Retinal pigment epithelial cell (primary cell): ENCODE measurements around the gene DAZAP1.

ENCODE experiments used
- DNase-seq: peaks from one replicate; pipeline ENCODE4 v3.0.0-alpha.2; 2010; ENCODE audit warnings: low read depth
- H3K4me3 ChIP-seq: 2 replicates; pipeline ENCODE4 v1.5.1; 2011; ENCODE audit warnings: mild to moderate bottlenecking, low read length, control low read depth, moderate library complexity
- TF ChIP-seq, protein P1 (sequence below): conservative IDR thresholded peaks from 2 replicates; pipeline ENCODE4 v1.5.1; 2011; ENCODE audit warnings: low read depth, low read length, control low read depth, inconsistent platforms

The DAZAP1 gene

DNA sequence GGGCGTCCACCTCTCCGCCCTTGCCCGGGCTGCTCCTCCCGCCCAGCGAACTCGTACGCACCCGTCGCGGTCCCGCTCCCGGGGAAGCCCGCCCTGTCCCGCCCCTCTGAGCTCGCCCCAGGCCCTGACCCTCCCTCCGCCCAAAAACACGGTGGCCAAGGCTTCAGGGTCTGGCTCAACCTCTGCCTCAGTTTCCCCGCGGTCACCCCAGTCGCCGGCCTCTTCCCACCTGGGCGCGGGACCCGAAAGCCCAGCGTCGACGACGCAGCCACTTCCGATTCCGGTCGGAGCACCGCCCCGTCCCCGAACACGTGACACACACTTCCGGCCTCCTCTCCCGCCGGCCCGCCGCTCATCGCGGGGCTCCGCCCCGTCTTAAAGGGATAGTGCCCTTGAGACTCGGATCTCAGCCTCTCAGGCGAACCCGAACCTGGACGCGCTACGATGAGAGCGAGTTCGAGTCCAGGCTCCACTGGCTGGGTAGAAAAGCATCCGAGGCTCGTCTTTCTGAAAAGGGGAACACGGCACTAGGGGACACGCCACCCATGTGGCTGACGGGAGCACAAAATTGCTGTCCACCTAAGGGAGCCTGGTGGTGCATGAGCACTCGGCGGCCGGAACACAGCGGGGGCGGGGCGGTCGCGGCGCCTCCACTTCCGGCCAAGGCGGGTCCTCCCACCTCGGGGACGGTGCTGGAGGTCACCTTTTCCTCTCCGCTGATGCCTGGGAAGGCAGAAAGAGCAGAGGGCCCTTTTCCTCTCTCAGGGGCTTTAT, 71.7 kb downstream of the DAZAP1 start, which contains the start of gene C19orf25:
Gene C19orf25, minus strand, starts transcription at position 282 of the 774 bp plus-strand sequence. CDS start 312 bp downstream, outside the sequence.
- H3K4me3 ChIP-seq = peak within 1 kb of the TSS; percentile 76
- DNase-seq = peak; percentile 69
- TF ChIP-seq, protein P1, sequence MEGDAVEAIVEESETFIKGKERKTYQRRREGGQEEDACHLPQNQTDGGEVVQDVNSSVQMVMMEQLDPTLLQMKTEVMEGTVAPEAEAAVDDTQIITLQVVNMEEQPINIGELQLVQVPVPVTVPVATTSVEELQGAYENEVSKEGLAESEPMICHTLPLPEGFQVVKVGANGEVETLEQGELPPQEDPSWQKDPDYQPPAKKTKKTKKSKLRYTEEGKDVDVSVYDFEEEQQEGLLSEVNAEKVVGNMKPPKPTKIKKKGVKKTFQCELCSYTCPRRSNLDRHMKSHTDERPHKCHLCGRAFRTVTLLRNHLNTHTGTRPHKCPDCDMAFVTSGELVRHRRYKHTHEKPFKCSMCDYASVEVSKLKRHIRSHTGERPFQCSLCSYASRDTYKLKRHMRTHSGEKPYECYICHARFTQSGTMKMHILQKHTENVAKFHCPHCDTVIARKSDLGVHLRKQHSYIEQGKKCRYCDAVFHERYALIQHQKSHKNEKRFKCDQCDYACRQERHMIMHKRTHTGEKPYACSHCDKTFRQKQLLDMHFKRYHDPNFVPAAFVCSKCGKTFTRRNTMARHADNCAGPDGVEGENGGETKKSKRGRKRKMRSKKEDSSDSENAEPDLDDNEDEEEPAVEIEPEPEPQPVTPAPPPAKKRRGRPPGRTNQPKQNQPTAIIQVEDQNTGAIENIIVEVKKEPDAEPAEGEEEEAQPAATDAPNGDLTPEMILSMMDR = no peak

DNA sequence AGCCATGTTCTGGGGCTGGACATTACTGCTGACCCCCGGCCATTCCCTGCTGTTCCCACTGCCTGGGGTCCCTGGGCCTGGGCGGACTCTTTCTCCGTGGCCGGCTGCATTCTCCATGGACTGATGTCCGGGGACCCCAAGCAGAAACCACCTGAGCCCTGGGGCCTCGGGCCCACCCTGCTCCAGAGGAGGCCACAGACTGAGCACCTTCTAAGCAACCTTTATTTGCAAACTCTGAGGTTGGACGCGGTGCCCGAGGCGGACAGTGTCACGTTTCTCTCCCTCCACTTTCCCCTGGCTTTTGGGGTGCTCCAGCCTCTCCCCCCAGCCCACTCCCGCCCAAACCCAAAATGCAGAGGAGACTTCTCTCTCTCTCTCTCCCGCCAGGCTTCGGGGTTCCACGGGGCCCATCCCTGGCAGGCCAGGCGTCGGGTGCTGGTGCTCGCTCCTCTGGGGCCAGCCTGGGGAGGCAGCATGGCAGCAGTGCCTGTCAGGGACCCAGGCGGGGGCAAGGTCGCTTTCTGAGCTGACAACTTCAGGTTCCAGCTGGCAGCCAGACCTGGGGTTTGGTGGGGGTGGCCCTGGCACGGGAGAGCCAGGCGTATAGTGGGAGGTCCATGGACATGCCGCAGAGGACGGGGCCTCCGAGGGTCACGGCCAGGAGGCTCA, 74.0 kb downstream of the DAZAP1 start:
- TF ChIP-seq, protein P1 = no peak
- H3K4me3 ChIP-seq = no peak overlapping the region

DNA sequence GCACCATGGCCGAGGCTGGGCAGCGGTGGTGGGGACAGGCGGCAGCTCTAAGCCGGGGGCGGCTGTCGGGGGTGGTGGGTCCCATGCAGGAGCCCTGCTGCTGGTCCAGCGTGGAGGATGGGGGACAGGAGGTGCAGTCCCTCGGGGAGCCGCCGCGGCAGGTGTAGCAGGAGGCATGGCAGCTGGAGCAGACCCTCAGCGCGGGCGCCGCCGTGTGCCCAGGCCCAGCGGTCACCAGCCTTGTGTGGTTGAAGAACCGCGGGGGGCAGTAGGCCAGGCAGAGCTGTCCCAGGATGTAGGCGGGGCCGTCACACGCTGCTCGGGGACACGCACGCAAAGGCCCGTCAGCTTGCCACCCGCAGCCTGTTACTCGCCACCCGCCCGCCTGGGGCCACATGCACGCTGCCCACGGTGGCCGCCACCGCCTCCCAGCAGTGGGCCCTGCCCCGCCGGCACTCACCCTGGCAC, 74.5 kb downstream of the DAZAP1 start:
- no peak overlapping the region for H3K4me3 ChIP-seq
- TF ChIP-seq, protein P1 = no peak
- DNase-seq = no peak

More for the DNA sequence above, 74.0 kb downstream of the DAZAP1 start:
- DNase-seq = no peak

DNA sequence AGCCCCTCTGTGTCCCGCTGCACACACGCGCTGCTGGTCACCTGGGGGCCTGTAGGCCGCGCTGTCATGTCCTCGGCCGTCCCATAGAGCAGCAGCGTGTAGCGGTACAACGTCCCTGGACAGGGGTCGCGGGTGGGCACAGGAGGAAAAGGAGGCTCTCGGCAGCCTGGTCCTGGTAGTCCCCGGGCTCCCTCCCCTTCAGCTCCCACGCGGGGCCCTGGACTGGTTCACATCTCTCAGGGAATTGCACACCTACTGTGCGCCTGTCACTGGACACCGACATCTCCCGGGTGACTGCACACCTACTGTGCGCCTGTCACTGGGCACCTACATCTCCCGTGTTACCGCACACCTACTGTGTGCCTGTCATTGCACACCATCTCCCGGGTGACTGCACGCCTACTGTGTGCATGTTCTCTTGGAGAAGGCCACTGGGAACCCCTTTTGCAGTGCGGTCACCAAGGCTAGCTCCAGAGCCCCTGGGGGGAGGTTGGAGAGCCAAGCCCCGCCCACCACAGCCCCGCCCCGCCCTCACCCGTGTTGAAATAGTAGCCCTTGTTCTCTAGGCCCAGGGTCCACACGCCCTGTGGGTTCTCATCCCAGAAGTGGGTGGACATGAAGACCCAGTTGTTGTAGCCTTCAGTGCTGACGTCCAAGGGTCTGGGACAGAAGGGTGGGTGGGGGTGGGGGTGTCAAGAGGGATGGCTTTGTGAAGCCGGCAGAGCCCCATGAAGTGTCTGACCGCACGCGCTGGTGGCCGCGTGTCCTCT, 75.2 kb downstream of the DAZAP1 start:
- no peak for DNase-seq
- H3K4me3 ChIP-seq = no peak overlapping the region
- TF ChIP-seq, protein P1 = no peak

DNA sequence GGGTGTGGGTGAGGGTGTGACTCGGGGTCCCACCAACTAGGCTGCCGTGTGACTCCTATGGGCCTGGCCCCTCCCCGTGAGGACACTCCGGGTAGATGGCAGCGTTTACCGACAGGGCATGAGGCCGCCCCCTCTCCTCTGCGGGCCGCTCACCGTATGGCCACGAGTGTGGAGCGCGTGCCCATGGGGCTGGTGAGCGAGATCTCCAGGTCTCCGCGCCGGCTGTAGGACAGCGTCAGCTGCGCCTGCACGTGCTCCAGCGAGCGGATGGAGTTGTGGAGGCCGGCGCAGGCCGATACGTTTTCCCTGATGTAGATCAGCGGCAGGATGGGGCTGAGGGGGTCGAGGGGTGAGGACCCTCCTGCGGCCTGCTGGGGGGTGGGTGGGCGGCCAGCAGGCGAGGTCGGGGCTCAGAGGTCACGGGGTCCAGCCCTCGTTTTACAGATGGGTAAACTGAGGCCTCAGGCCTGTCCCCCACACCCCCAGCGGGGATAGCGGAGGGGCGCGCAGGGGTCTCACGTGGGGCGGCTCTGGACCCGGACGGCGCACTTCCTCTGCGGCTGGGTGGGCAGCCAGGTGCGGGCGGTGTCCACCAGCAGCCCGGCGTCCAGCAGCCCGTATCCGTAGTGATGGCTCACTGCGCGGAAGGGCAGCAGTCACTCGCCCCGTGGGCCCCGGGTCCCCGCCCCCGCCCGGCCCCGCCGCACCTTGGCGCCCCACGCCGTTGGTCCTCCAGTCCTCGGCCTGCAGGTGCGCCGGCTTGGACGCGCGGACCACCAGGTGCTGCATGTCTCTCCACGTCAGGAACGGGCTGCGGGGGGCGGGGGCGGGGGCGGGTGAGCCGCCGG, 76.0 kb downstream of the DAZAP1 start:
- DNase-seq = no peak
- TF ChIP-seq, protein P1 = no peak
- H3K4me3 ChIP-seq = no peak overlapping the region

DNA sequence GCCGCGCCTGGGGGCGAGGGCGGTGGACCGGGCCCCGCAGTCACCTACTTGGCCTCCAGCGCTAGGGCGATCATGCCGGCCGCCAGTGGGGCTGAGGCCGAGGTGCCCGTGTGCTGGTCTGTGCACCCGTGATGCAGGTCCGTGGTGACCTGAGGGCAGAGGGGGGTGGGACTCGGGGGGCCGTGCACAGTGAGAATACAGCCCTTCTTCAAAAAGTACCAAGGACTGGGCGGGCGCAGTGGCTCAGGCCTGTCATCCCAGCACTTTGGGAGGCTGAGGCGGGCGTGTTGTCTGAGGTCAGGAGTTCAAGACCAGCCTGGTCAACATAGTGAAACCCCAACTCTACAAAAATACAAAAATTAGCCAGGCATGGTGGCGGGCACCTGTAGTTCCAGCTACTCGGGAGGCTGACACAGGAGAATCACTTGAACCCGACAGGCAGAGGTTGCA, 76.6 kb downstream of the DAZAP1 start:
- no peak for DNase-seq
- no peak overlapping the region for H3K4me3 ChIP-seq
- TF ChIP-seq, protein P1 = no peak
